ENCODE data around the gene AGPAT4.
"Not testable (repeated sequence)": the region's sequence is repeated elsewhere in the genome, so short reads cannot be mapped to it uniquely, and the experiment has no call there.

The AGPAT4 gene, protein sequence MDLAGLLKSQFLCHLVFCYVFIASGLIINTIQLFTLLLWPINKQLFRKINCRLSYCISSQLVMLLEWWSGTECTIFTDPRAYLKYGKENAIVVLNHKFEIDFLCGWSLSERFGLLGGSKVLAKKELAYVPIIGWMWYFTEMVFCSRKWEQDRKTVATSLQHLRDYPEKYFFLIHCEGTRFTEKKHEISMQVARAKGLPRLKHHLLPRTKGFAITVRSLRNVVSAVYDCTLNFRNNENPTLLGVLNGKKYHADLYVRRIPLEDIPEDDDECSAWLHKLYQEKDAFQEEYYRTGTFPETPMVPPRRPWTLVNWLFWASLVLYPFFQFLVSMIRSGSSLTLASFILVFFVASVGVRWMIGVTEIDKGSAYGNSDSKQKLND

GRCh38 chr6:161273752-161274487, at the start of gene AGPAT4:
Gene AGPAT4 (minus strand): TSS chr6:161274061. CDS start chr6:161232213, 41,848 bp downstream.
- no peak for DNase-seq

DNA sequence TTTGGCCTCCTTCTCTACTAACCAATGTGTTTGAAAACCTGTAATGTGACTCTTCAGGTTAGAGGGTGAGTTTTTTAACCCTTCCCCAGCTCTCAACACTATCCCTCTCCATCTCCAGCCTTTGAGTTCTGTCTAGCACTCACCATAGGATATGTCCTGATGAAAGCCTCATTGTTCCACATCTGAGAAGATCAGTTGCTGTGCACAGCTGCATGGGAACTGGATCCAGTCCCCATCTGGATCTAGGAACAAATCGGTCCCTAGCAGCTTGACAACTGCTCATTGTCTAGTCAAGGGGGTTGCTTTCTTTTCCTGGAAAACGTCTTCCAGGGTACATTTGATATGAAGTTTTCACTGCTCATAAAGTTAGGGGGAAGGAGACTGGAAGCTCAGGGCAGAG, 45.4 kb upstream of the AGPAT4 start:
- DNase-seq, result no peak

- no peak for DNase-seq
Measured at GRCh38 chr6:161318456-161318855, 44.6 kb upstream of the AGPAT4 start.

DNA sequence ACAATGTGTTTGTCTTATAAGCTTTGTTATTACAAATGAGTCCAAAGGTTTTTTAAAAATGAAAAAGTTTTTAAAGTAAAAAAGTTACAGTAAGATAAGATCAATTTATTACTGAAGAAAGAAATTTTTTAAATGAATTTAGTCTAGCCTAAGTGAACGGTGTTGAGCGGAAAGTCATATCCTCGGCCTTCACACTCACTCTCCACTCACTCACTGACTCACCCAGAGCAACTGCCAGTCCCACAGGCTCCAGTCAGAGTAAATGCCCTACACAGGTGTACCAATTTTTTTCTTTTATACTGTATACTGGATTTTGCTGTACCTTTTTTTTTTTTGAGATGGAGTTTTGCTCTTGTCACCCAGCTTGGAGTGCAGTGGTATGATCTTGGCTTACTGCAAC, 42.7 kb upstream of the AGPAT4 start:
- no peak for DNase-seq

GRCh38 chr6:161315246-161315917, 41.5 kb upstream of the AGPAT4 start:
- not testable (repeated sequence) for DNase-seq

- DNase-seq, result not testable (repeated sequence)
Measured at GRCh38 chr6:161314541-161315245, 40.8 kb upstream of the AGPAT4 start.

DNA sequence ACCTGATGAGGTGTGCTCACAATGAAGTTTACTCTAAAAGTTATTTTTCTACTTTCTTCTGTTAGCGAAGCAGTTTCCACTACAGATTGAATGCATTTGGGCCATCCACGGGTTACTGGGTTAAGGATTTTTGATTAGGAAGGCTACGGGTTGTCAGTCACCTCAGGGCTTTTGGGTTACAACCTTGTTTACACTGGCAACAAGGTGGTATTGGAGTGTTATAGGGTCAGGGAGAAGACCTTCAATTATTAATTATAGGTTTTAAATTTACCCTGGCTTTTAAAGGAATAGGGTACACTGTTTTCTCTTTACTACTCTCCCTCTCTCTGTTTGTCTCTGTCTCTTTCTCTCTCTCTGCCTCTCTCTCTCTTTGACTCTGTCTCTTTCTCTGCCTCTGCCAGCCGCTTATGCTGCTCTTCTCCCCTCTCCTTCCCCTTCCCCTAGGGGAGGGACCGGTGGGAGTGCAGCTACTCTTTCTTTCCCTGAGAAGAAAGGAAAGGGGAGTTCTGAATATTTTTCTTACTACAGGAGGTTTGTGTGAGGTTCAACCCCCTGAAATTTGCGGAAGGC, 40.2 kb upstream of the AGPAT4 start:
- no peak for DNase-seq

DNA sequence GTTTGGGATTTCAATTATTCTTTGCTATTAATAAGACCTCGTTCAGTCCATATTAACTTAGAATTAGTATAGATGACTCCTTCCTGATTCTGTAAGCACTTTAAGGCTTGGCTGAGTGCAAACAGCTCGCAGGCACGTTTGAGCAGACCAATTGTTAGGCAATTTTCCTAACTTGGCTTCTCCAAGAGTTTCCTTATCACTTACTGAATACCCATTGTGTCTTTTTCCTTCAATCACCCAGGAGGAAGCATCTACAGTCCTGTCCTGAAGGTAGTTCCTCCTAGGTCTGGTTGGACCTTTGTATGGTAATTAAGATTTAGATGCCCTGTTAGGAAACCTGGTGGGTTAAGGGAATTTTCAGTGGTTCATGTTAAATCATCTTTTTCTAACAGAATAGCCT, 39.6 kb upstream of the AGPAT4 start:
- DNase-seq, result not testable (repeated sequence)

- not testable (repeated sequence) for DNase-seq
Measured at GRCh38 chr6:161309774-161310173, 35.9 kb upstream of the AGPAT4 start.

DNA sequence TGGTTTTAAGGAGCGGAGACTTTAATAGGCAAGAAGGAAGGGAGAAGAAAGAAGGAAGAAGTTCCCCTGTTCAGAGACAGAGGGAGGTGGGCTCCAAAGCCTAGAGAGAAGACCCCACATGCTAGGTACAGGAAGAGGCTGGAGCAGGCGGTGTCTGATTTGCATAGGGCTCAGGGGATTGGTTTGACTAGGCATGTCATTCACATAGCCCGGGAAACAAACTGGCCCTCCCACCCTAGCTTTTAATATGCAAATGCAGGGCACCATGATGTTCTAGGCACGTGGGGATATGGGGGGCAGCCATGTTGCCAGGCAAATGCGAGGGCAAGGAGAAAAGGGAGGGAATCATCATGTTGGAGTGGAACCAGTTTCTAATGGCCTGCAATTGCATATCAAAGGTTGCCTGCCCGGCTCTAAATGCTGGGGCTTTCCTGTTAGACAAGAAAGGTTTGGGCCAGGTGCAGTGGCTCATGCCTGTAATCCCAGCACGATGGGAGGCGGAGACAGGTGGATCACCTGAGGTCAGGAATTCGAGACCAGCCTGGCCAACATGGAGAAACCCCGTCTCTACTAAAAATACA, 34.3 kb upstream of the AGPAT4 start:
- DNase-seq, result no peak

- DNase-seq, result no peak
Measured at GRCh38 chr6:161305860-161306259, 32.0 kb upstream of the AGPAT4 start.

DNA sequence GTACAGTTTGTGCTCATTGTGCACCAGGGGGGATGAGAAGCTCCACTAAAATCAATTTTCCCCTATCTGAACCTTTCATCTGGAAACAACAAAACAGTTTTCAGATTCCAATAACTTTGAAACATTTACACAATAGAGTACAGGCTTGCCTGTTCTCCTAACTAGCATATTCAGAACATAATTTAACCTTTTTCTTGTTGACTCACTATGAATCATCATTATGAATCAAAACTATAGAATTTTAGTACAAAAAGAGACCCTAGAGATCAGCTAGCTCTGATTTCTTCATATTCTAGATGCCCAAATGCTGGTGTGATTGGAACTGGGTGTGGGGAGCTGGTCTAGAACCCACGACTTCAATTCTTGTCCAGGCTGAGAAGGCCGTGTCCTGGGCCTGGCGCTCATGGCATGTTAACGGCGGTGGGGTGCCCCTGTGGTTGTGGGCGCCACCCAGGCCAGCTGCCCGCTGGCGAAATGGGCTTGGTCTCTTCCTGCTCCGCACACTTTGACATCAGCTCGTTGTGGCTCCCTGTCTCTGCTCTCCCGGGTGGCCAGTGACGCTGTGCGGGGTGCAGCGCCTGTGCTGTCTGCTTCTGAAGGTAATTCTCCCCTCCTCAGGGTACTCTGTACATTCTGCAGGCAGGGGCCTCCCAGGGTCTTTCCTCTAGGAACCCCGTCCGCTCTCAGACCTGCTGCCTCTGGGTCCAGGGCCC, 29.9 kb upstream of the AGPAT4 start:
- no peak for DNase-seq

DNA sequence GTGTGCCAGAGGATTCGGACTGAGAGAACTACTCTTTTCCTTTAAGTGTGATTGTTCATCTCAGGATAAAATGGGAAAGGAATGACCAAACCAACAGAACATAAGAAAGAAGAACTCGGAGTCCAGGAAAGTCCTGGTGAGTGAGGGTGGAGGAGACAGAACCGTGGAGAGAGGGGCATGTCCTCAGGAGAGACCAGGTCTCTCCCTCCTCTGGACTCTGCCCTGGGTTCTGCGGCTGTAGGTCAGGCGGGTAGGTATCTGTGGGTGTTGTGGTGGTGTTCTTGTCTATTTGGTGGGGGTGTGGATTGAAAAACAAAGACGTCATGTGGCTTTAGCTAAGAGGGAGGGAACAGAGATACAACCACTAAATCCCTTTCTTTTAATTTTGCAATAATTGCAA, 29.1 kb upstream of the AGPAT4 start:
- no peak for DNase-seq

DNA sequence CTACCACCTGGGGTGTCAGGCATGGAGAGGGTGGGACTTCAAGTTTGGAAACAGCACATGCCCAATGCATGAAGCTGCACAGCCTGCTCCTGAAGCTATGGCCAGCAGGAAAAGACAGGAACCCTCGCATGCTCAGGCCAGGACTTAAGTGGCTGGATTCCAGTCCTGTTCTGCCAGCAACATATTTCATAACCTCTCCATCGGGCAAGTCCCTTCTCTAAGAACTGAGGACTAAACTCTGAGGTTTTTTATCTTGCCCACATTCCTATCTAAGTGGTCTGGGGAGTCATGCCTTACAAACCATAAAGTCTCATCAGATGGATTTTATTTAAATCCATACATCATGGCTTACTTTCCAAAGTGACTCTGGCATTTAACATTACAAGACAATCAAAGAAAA, 27.5 kb upstream of the AGPAT4 start:
- no peak for DNase-seq

DNA sequence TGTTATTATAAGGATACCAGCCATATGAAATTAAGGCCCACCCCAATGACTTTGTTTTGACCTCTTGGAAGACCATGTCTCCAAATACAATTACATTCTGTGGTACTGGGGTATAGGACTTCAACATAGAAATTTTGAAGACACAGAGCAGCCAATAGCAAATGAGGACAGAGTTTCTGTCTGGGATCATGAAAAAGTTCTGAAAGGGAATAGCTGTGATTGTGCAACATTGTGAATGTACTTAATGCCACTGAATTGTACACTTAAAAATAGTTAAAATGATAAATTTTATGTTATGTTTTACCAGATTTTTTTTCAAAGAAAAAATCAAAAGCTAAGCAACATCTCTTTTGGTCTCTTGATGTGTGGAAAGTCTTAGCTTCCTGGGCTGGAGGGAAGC, 27.0 kb upstream of the AGPAT4 start:
- DNase-seq, result no peak

DNA sequence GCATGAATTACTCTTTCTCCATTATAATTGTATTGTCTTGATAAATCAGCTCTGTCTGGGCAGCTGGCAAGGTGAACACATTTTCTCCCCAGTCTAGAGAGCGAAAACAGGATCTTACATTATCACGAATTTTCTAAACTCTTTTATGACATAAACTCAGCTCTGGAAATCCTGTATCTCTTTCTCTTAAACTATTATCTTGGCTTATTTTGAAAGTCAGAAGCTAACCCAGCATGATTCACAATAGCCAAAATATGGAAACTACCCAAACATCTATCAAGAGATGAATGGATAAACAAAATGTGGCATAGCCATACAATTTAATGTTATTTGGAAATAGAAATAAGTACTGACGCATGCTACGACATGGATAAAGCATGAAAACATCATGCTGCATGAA, 25.9 kb upstream of the AGPAT4 start:
- DNase-seq, result no peak

DNA sequence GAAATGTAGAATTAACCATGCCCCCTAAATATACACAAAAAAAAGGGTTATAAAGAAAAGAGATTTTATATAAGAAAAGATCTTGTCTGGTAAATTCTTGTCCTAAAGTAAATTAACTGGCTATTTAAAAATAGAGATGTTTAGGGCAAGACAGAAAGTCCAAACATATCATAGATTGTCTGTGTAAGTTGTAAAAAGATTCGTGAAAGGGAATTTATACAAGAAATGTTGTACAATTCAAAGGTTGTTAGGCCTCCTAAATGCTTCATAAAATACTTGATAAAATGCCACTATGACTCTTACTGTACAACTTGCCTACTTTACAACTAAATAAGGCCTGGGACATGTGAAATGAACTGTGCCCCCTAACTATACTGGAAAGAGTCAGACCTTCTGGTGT, 21.9 kb upstream of the AGPAT4 start:
- no peak for DNase-seq

DNA sequence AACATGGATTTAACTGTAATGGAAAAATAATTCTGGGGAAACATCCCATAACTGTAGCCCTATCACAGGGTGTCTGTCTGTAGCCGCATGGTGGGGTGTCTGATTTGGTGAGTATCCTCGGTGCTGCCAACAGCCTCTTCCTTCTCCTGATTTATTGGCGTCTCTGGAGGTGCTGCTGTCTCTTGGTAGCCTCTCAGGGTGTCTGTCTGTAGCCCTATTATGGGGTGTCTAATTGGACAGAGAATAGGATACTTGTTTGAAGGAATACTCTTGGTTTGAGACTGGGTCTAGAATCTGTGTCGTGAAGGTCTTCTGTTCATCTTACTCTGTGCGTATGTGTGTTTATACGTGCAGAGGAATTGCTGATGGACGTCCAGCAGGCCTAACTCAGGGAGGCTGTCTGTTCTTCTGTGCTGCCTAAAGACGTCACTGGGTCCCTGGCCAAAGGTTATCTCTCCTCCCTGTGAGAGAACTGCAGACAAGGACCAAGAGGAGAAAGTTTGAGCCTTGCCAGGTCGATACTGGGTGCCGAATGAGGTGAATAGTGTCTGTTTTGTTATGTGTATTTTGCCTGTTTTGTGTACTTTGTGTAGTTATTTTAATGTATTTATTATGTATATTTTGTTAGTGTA, 18.9 kb upstream of the AGPAT4 start:
- no peak for DNase-seq

DNA sequence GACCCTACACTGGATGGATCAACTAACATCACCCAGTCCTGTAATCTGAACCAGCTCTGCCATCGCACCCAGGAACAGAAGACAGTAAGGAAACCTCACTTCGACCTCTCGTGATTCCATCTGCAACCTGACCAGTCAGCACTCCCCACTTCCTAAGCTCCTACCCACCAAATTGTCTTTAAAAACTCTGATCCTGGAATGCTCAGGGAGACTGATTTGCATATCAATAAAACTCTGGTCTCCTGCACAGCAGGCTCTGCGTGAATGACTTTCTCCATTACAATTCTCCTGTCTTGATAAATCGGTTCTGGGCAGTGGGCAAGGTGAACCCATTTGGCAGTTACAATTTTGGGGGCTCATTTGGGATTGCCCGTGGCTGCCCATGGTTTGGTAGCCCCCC, 18.3 kb upstream of the AGPAT4 start:
- no peak for DNase-seq

GRCh38 chr6:161290751-161291150, 16.9 kb upstream of the AGPAT4 start:
- no peak for DNase-seq

- no peak for DNase-seq
Measured at GRCh38 chr6:161284653-161285052, 10.8 kb upstream of the AGPAT4 start.
